Measurements from ENCODE around the gene ELOA. TPM values are rescaled to one million over a fixed set of nuclear protein-coding genes. Genes with fewer than 3 reads are reported as not detected.
"Not testable (repeated sequence)": the region's sequence is repeated elsewhere in the genome, so short reads cannot be mapped to it uniquely, and the experiment has no call there.

Gene ELOA
- total RNA-seq, 1 experiment from 2014 or later, result 57.1 TPM

GRCh38 chr1:23784846-23785245 is 41.6 kb downstream of the ELOA start:
- DNase-seq (ENCODE audit: low read depth), result no peak

- DNase-seq (ENCODE audit: low read depth), result no peak
Measured at GRCh38 chr1:23787701-23788100, 44.4 kb downstream of the ELOA start.

DNA sequence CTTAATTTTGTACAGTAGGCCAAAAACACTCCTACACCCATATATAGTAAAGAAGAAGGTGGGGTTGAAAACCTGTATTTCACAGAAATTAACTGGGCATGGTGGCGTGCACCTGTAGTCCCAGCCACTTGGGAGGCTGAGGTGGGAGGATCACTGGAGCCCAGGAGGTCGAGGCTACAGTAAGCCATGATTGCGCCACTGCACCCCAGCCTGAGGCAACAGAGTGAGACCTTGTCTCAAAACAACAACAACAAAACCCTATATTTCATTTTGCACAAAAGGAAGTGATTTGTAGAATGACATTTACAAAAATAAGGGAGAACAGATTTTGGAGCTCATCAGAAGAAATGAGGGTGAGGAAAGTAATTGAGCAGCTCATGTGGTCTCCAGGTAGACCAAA is 45.4 kb downstream of the ELOA start:
- DNase-seq (ENCODE audit: low read depth), result no peak

- DNase-seq (ENCODE audit: low read depth), result peak; percentile 86
Measured at GRCh38 chr1:23790696-23791515, 47.6 kb downstream of the ELOA start, which contains the start of gene LYPLA2. TSS of gene LYPLA2 (plus strand) at chr1:23791145. CDS start at chr1:23792683, 1,538 bp downstream.

- no peak for DNase-seq (ENCODE audit: low read depth)
Measured at GRCh38 chr1:23791516-23792047, 48.3 kb downstream of the ELOA start.

DNA sequence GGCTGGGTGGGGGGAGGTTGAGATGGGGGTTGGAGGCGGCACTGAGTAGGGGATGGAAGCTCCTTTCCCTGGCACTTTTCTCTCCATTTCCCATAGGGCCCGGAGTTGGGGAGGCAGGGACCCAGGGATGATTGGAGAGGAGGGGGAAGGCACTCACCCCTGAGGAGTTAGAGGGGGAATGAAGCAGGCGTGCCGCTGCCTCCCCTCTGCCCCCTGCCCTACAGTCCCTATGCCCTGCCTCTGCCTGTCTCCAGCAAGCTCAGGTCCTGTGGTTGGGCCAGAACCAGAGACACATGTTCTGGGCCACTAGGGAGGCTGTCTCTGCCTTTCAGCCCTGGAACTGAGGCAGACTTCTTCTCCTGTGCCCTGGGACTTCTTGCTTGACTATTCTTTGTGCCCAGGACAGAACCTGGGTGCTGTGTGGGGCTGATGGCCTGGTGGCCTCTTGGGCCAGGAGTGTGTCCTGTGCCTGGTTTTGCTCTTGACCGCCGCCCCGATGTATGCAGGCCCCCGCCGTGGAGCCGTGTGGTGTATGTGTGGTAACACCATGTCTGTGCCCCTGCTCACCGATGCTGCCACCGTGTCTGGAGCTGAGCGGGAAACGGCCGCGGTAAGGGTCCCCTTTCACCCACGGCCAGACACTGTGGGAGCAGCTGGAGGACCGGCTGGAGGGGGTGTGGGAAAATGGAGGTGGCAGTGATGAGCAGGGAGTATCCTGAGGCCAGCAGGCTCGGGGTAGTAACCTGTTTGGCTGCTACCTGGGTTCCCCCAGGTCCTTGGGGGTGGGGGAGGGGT is 49.1 kb downstream of the ELOA start:
- no peak for DNase-seq (ENCODE audit: low read depth)

DNA sequence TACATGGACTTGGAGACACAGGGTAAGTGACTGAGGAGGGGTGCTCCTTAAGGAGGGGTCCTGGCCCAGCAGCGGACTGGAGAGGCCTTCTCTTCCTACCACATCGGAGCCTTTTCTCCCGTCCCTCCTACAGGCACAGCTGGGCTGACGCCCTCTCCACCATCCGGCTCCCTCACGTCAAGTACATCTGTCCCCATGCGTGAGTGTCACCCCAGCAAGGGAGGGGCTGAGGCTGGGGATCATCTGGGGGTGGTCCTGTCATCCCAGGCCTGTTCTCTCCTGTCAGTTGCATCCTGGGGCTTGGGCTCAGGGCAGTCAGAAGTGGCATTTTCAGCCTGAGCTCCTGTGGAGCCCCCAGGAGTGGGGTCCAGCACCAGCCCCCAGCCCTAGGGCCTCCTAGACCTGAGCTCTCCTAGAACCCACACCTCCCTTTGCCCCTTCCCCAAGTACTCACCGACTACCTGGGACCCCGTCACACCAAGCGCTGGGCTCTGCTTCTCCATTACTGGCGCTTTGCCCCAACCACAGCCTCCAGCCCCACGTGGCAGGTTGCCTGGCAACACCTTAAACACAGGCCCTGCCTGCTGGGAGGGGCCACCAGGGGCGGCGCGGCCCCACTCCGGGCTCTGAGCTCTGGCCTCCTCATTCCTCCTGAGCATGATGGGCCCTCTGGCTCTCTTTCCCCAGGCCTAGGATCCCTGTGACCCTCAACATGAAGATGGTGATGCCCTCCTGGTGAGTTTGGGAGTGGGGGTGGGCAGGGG is 49.9 kb downstream of the ELOA start:
- DNase-seq (ENCODE audit: low read depth), result no peak

DNA sequence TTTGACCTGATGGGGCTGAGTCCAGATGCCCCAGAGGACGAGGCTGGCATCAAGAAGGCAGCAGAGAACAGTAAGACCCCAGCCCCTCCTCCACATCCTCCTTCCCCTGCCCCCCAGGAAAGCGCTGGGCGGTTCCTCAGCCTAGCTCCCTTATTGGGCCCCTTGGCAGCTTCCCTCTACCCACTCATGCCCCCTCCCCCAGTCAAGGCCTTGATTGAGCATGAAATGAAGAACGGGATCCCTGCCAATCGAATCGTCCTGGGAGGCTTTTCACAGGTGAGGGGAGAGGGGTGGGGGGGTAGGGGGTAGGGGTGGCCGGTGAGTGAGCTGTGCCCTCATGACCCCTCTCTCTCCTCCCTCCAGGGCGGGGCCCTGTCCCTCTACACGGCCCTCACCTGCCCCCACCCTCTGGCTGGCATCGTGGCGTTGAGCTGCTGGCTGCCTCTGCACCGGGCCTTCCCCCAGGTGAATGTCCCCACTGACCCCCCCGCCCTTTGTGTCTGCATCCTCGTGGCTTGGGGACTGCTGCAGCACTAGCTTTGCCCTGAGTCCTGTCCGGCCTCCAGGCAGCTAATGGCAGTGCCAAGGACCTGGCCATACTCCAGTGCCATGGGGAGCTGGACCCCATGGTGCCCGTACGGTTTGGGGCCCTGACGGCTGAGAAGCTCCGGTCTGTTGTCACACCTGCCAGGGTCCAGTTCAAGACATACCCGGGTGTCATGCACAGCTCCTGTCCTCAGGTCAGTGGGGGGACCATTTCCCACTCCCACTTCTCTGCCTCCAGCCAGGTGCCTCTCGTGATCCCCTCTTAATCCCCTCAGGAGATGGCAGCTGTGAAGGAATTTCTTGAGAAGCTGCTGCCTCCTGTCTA is 50.8 kb downstream of the ELOA start:
- DNase-seq (ENCODE audit: low read depth), result no peak

- DNase-seq (ENCODE audit: low read depth), result not testable (repeated sequence)
Measured at GRCh38 chr1:23794732-23795182, 51.5 kb downstream of the ELOA start.

GRCh38 chr1:23795676-23796465 is 52.6 kb downstream of the ELOA start:
- no peak for DNase-seq (ENCODE audit: low read depth)

DNA sequence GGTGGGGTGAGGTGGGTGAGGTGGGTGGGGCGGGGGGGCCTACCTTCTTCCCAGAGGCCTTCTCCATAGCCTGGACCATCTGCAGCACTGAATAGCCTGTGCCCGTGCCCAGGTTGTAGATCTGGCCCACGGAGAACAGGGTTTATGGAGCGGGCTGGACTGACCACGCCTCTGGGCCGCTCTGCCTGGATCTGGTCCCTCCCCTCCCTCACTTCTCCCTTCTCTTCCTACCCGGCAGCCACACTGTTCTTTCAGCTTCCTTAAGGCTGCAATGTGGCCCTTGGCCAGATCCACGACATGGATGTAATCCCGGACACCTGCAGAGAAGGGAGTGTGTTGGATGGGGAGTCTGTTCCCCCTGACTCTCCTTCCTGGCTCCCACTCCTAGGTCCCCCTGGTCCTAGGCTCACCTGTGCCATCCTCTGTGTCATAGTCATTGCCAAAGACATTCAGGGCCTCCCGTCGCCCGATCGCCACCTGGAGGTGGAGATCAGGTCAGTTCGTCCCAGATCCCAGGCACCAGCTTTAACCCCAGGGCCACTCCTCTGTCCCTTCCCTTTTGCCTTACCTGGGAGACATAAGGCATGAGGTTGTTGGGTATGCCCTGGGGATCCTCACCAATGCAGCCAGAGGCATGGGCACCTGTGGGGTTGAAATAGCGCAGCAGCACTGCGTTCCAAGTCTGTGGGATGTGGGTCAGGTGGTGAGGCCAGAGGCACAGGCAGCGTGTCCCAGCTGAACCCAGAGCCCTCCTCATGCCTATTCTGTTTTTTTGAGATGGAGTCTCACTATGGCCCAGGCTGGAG is 53.4 kb downstream of the ELOA start:
- no peak for DNase-seq (ENCODE audit: low read depth)

DNA sequence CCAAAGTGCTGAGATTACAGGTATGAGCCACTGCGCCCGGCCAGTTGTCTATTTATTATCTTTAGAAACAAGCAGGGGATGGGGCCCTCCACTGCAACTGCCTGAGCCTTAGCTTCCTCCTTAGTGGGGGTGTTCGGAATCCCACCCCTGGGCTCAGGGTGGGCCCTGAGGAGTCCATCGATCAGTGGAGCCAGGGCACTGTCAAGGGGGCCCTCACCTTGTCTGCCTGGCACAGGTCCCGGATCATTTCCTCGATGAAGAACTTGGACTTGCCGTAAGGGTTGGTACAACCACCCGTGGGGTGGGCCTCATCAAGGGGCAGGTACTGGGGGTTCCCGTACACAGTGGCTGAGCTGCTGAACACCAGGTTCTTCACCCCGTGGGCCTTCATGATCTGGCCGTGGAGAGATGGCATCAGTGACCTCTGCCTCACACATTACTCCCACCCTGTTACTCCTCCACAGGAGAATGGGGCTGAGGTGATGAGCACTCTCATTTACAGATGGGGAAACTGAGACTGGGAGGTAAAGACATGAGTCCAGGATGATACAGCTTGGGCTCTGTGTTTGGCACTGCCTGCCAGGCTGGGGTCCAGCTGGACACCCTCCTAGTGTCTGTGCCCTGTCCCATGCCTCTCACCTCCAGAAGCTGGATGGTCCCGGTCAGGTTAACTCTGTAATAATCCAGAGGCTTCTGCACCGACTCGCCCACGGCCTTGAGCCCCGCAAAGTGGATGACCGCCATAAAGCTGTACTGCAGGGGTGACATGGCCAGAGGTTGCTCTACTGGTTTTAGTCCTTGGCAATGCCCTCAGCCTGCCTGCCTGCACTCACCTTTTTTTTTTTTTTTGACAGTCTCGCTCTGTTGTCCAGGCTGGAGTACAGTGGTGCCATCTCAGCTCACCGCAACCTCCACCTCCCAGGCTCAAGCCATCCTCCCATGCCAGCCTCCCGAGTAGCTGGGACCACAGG is 54.5 kb downstream of the ELOA start:
- no peak for DNase-seq (ENCODE audit: low read depth)

GRCh38 chr1:23798662-23799142 is 55.4 kb downstream of the ELOA start:
- DNase-seq (ENCODE audit: low read depth), result no peak

GRCh38 chr1:23799255-23799569 is 55.9 kb downstream of the ELOA start:
- DNase-seq (ENCODE audit: low read depth), result no peak

GRCh38 chr1:23799570-23800399 is 56.5 kb downstream of the ELOA start:
- DNase-seq (ENCODE audit: low read depth), result peak; percentile 71

DNA sequence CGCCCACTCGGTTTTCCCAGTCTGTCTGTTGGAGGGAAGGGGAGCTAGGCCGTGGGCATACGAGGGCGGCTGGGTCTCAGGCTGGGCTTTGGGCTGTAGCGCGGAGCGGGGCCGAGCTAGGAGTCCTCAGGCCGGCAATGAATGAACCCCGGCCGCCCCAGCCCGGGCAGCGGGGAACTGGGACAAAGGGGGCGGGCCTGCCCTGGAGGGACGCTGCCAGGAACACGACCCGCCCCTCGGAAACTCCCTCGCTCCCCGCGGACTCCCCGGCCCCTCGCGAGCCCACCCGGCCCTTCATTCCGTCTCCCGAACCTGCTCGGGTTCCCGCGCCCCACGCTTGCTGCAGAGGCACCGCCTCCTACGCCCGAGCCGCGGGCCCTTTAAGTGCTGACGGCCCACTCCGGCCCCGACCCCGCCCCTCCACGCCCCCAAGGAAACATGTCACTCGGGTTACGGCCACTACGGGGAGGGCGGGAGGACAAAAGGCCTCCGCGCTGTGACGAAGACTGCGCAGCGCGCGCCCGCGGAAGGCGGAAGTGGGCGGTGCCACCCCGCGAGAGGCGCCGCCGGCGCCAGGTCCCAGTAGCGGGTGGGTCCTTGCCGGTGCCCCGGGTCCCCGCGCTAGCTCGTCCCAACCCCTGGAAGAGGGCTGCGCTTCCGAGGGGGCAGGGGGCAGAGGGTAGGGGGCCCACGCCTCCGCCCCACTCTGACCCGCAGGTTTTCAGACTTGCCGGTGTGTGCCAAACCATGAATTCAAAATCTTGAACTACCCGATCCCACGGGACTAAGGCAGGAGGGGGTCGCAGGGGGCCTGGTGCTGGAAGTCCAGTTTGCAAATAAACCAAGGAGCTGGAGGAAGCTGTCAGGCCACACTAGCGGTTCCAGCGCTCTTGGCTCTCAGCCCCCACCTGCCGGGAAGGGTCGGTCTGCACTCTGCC is 57.4 kb downstream of the ELOA start, which contains the start of gene GALE:
GALE (minus strand) TSS at position 355 of the 938 bp plus-strand sequence. CDS start 1,747 bp downstream, outside the sequence.
- DNase-seq (ENCODE audit: low read depth), result peak; percentile 92

Data from LHCN-M2 (cell line).